B cell (primary cell): ENCODE measurements around the gene LSP1.

Source experiments
- CTCF ChIP-seq: fragments of 200-600 bp; IDR thresholded peaks from one replicate; pipeline ENCODE4 v1.8.0; 2022; ENCODE audit warnings: antibody characterized with exemption, mild to moderate bottlenecking
- EZH2 ChIP-seq: IDR thresholded peaks from 2 replicates; pipeline ENCODE4 v1.6.1; 2012; ENCODE audit warnings: borderline replicate concordance, low read depth, mild to moderate bottlenecking, moderate library complexity, low read length; ENCODE audit not compliant: insufficient read depth, poor library complexity, severe bottlenecking

GRCh38 chr11:1867381-1867780, 14.5 kb downstream of the LSP1 start:
- TF ChIP-seq EZH2 (no peak), CTCF (no peak)
